ENCODE results near the gene LDHA.

LDHA gene

DNA sequence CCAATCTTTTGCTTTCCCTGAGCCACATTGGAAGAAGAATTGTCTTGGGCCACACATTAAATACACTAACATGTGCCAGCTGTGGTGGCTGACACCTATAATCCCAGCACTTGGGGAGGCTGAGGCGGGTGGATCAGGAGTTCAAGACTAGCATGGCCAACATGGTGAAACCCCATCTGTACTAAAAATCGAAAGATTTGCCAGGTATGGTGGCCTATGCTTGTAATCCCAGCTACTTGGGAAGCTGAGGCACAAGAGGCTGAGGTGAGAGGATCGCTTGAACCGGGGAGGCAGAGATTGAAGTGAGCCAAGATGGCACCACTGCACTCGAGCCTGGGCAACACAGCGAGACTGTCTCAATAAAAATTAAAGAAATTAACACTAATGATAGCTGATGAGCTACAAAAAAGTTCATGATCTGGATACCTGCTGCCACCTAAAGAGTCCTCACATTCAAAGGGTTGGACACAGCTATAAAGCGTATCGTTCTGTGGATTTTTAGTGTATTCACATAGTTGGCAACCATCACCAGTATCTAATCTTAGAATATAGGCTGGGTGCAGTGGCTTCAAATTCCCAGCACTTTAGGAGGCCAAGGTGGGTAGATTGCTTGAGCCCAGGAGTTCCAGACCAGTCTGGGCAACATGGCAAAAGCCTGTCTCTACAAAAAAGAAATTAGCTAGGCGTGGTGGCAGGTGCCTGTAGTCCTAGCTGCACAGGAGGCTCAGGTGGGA is 14.4 kb downstream of the LDHA start:
- no peak for TF ChIP-seq CTCF (IDR thresholded peaks at IDR 0.05; ENCODE audit: insufficient read depth, missing control alignments)
- DNase-seq (ENCODE audit: insufficient read length, low spot score): no peak
- FAIRE-seq: no peak

- no peak for FAIRE-seq
These were observed 22.1 kb downstream of the LDHA start for GRCh38 chr11:18416459-18416858.

DNA sequence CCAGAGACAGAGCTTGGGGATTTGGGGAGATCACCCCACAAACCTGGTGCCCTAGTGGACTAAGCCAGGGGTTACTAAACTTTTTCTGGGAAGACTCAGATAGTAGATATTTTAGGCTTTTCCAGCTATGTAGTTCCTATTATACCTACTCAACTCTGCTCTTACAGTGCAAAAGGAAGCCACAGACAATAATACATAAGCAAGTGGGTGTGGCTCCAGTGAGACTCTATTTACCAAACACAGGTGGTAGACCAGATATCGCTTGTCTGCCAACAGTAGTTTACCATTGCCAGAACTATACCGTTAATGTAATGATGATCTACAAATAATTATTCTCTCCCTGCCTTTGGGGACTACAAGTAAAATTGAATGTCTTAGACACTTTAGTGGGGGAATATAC is 24.7 kb downstream of the LDHA start:
- FAIRE-seq (no peak), DNase-seq (ENCODE audit: insufficient read length, low spot score) (no peak)
- TF ChIP-seq CTCF (IDR thresholded peaks at IDR 0.05; ENCODE audit: insufficient read depth, missing control alignments): no peak

More at GRCh38 chr11:18416459-18416858, 22.1 kb downstream of the LDHA start:
- no peak for DNase-seq (ENCODE audit: insufficient read length, low spot score)
- TF ChIP-seq CTCF (IDR thresholded peaks at IDR 0.05; ENCODE audit: insufficient read depth, missing control alignments): no peak

DNA sequence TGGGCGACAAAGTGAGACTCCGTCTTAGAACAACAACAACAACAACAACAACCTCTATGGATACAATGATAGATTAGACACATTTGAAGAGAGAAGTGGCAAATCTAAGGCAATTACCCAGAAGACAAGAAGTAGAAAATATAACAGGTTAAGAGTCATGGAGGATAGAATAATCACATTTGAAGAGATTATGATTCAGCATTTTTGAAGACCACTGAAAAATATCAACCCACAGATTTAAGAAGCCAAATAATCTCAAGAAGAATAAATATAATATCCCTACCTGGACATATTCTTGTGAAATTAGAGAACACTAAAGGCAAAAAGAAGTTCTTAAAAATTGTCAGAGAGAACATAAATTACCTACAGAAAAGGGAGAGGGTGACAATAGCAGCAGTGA is 25.7 kb downstream of the LDHA start:
- no peak for FAIRE-seq
- DNase-seq (ENCODE audit: insufficient read length, low spot score): no peak
- TF ChIP-seq CTCF (IDR thresholded peaks at IDR 0.05; ENCODE audit: insufficient read depth, missing control alignments): no peak

DNA sequence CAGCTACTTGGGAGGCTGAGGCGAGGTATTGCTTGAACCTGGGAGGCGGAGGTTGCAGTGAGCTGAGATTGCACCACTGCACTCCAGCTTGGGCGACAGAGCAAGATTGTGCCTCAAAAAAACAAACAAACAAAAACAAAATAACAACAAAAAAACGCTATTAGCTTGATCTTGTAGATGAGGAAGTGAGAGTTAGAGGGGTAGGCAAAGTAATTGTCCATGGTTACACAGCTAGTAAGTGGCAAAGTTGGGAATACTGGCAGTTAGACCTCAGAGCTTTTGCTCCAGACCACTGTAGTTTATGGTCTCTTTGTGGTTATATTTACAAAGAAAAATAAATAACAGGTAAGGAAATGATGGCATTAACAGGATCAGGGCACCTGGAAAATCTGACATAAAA is 32.9 kb downstream of the LDHA start:
- no peak for DNase-seq (ENCODE audit: insufficient read length, low spot score)
- TF ChIP-seq CTCF (IDR thresholded peaks at IDR 0.05; ENCODE audit: insufficient read depth, missing control alignments): no peak
- no peak for FAIRE-seq

DNA sequence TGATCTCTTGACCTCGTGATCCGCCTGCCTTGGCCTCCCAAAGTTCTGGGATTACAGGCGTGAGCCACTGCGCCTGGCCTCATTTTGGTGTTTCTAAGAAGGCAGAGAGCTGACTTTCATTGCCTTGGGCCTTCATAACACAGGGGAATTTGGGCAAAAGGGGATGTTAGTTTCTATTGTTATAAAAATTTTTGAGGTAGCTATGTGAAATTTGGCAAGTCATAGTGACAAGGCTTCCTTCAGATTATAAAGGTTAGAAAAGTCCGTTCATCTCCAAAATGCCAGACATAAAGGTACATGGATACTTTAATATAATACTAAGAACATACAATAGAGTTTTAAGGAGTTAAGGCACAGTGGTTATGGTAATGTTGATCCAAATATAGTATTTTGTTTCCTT is 35.0 kb downstream of the LDHA start:
- DNase-seq (ENCODE audit: insufficient read length, low spot score) (no peak), FAIRE-seq (no peak)
- TF ChIP-seq CTCF (IDR thresholded peaks at IDR 0.05; ENCODE audit: insufficient read depth, missing control alignments): no peak

- DNase-seq (ENCODE audit: insufficient read length, low spot score): no peak
- no peak for TF ChIP-seq CTCF (IDR thresholded peaks at IDR 0.05; ENCODE audit: insufficient read depth, missing control alignments)
- no peak for FAIRE-seq
These were observed 44.3 kb downstream of the LDHA start for GRCh38 chr11:18438691-18439090.
